ENCODE data around the gene KLHDC7A. TPM values are rescaled to one million over a fixed set of nuclear protein-coding genes. Genes with fewer than 3 reads are reported as not detected.

Gene KLHDC7A
- total and polyA plus RNA-seq, 2 of the 4 experiments (the other 2 are of a cell fraction), result not detected

- 63% methylated on average over 6 of the region's 13 CpGs; no CpG with 5 or more reads in 1 of the 2 experiments for WGBS, 2 experiments (ENCODE audit: extremely low coverage in 2 of 2, insufficient read length in 1 of 2)
- no peak overlapping the region for H3K4ac ChIP-seq (ENCODE audit: low read depth, low read length)
- no peak overlapping the region for H2BK15ac ChIP-seq (ENCODE audit: low read depth, low read length)
- no peak overlapping the region for H2AFZ ChIP-seq (replicated peaks; ENCODE audit: low read length, poor library complexity)
- H3K9me3 ChIP-seq (ENCODE audit: control insufficient read depth, insufficient read depth, low read length), result peaks cover 22% of the 10 kb centered on the region
- H2AK9ac ChIP-seq (replicated peaks; ENCODE audit: low read depth, low read length, poor library complexity), result no peak overlapping the region
- no peak overlapping the region for H4K8ac ChIP-seq (ENCODE audit: low read depth in 2 of 2, low read length in 2 of 2)
- H3K4me2 ChIP-seq (ENCODE audit: low read depth, low read length), result no peak overlapping the region
- H3K4me1 ChIP-seq (ENCODE audit: control insufficient read depth, insufficient read depth, low read length), result no peaks in the 10 kb centered on the region
- no peak overlapping the region for H4K5ac ChIP-seq (ENCODE audit: low read depth, low read length)
- H3K18ac ChIP-seq (ENCODE audit: low read depth, low read length), result no peak overlapping the region
- H4K20me1 ChIP-seq (ENCODE audit: insufficient read depth, low read length), result no peaks in the 10 kb centered on the region
- intact Hi-C loops (cut with micrococcal nuclease), result no loop called here
- no peak overlapping the region for H3K27ac ChIP-seq (ENCODE audit: insufficient read depth, low read length)
- no peaks in the 10 kb centered on the region for H3K9me1 ChIP-seq (ENCODE audit: insufficient read depth, low read length)
- no peak overlapping the region for H2BK20ac ChIP-seq (ENCODE audit: low read depth, low read length)
- H3K14ac ChIP-seq (replicated peaks; ENCODE audit: low read depth, low read length), result no peak overlapping the region
- no peak overlapping the region for H3K56ac ChIP-seq (ENCODE audit: extremely low read depth, insufficient read depth, low read length)
- CTCF ChIA-PET, result no interaction called here
- no peaks in the 10 kb centered on the region for H3K36me3 ChIP-seq (ENCODE audit: control insufficient read depth, insufficient read depth, low read length)
- ATAC-seq (ENCODE audit: low read depth) (no peak), DNase-seq (no peak)
- H3K23ac ChIP-seq (ENCODE audit: low read depth, low read length), result no peak overlapping the region
- BruUV-seq (replicated peaks), result no TSS peak
- in situ Hi-C loops (cut with MboI; ENCODE audit: low sequenced_read_pairs), result no loop called here
- dilution Hi-C loops (cut with HindIII; ENCODE audit: low sequenced_read_pairs, unreplicated experiment), result no loop called here
- H3K79me1 ChIP-seq (ENCODE audit: low read depth in 1 of 2, low read length in 2 of 2), result no peaks in the 10 kb centered on the region
- no peak overlapping the region for H4K91ac ChIP-seq (ENCODE audit: insufficient read depth, low read depth, low read length)
- H2BK120ac ChIP-seq (ENCODE audit: low read depth, low read length), result no peak overlapping the region
- H3K4me3 ChIP-seq (ENCODE audit: insufficient read depth, low read depth, low read length), result no peak overlapping the region
- no peaks in the 10 kb centered on the region for H3K27me3 ChIP-seq (ENCODE audit: control insufficient read depth, insufficient read depth, low read length)
- TF ChIP-seq CEBPB (IDR thresholded peaks at IDR 0.05; ENCODE audit: low read depth, low read length), result no peak
- no peak for TF ChIP-seq MAZ (IDR thresholded peaks at IDR 0.05; ENCODE audit: borderline replicate concordance, low read depth, low read length)
- TF ChIP-seq MXI1 (IDR thresholded peaks at IDR 0.05; ENCODE audit: borderline replicate concordance, low read depth, low read length), result no peak
- TF ChIP-seq CTCF (conservative IDR thresholded peaks at IDR 0.05; ENCODE audit: low read depth, low read length), result no peak
- TF ChIP-seq SMC3 (IDR thresholded peaks at IDR 0.05; ENCODE audit: low read depth, low read length), result no peak
- no peak for TF ChIP-seq RFX5 (IDR thresholded peaks at IDR 0.05; ENCODE audit: low read depth, low read length)
- TF ChIP-seq BHLHE40 (IDR thresholded peaks at IDR 0.05; ENCODE audit: low read depth, low read length), result no peak
- no peak for TF ChIP-seq POLR2A (IDR thresholded peaks at IDR 0.05; ENCODE audit: low read depth, low read length)
- TF ChIP-seq FOS (IDR thresholded peaks at IDR 0.05; ENCODE audit: low read depth, low read length), result no peak
- no peak for TF ChIP-seq RAD21 (IDR thresholded peaks at IDR 0.05; ENCODE audit: low read length)
- TF ChIP-seq ELK1 (IDR thresholded peaks at IDR 0.05; ENCODE audit: borderline replicate concordance, low read depth, low read length), result no peak
- TF ChIP-seq MAFK (IDR thresholded peaks at IDR 0.05; ENCODE audit: low read depth, low read length), result no peak
- TF ChIP-seq RCOR1 (IDR thresholded peaks at IDR 0.05; ENCODE audit: insufficient replicate concordance, low read length), result no peak
- TF ChIP-seq NFE2L2 (IDR thresholded peaks at IDR 0.05; ENCODE audit: low read depth, low read length), result no peak
- no peak for TF ChIP-seq CHD1 (IDR thresholded peaks at IDR 0.05; ENCODE audit: low read depth, low read length)
- TF ChIP-seq USF2 (IDR thresholded peaks at IDR 0.05; ENCODE audit: low read depth, low read length), result no peak
- POLR2A ChIA-PET (ENCODE audit: unreplicated experiment), result no interaction called here
- H2BK5ac ChIP-seq (ENCODE audit: low read depth, low read length, poor library complexity, severe bottlenecking), result no peak overlapping the region
- H2AK5ac ChIP-seq (ENCODE audit: low read depth, low read length), result no peak overlapping the region
- no peak overlapping the region for H3K9ac ChIP-seq (ENCODE audit: low read depth, low read length)
Observed at GRCh38 chr1:18447509-18448220, 33.1 kb upstream of the KLHDC7A start.

All from IMR-90 (cell line).